ENCODE data around the gene CTPS2. TPM values are rescaled to one million over a fixed set of nuclear protein-coding genes. Genes with fewer than 3 reads are reported as not detected.
"Not testable (repeated sequence)": the region's sequence is repeated elsewhere in the genome, so short reads cannot be mapped to it uniquely, and the experiment has no call there.

The CTPS2 gene
- total and polyA plus RNA-seq, 2 donors from 2014 or later, result 5.9 to 13.7 TPM

GRCh38 chrX:16579517-16579916, 133.0 kb downstream of the CTPS2 start:
- no peak for DNase-seq
- Histone ChIP-seq H3K27me3 (ENCODE audit: control insufficient read depth, insufficient read depth, low read length) (no peaks in the 10 kb centered on the region), H3K4me1 (ENCODE audit: control insufficient read depth in 2 of 3, insufficient read depth in 2 of 3, low read depth in 1 of 3, low read length in 3 of 3) (no peaks in the 10 kb centered on the region), H3K9me3 (ENCODE audit: control insufficient read depth in 2 of 3, insufficient read depth in 1 of 3, low read length in 3 of 3) (peaks cover 0 to 2% (median 0%) of the 10 kb centered on the region in 3 donors), H3K27ac (ENCODE audit: low read depth in 2 of 2, low read length in 2 of 2) (no peak overlapping the region), H3K4me3 (ENCODE audit: low read length in 3 of 3) (no peak overlapping the region), H3K9ac (ENCODE audit: low read length in 3 of 3) (no peak overlapping the region), H3K36me3 (ENCODE audit: control insufficient read depth in 2 of 3, insufficient read depth in 3 of 3, low read length in 3 of 3) (no peaks in the 10 kb centered on the region)
- TF ChIP-seq CTCF (IDR thresholded peaks at IDR 0.05; ENCODE audit: borderline replicate concordance, extremely low read depth, insufficient read depth), result no peak
- FAIRE-seq, result no peak
- intact Hi-C loops (cut with DNase I), result no loop called here

DNA sequence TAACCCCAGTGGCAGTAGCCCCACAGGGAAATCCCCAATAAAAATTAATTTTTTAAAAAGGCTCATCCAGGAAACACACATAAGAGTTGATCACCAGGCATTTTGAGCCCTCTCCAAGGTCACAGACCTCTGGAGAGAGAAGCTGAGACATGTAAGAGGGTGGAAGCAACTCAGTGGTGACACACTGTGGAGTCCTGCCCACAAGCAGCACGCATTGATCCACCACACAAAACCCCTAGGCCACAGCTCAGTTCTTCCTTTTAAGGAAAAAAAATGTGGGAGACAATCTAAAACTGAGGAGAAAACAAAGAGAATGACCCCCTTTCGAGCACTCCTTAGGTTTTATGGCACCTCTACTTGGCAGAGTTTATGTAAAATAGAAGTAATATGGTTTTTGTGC, 134.3 kb downstream of the CTPS2 start:
- Histone ChIP-seq H3K9me3 (ENCODE audit: control insufficient read depth in 2 of 3, insufficient read depth in 1 of 3, low read length in 3 of 3) (peaks cover 0 to 2% (median 0%) of the 10 kb centered on the region in 3 donors), H3K4me3 (ENCODE audit: low read length in 3 of 3) (no peak overlapping the region), H3K36me3 (ENCODE audit: control insufficient read depth in 2 of 3, insufficient read depth in 3 of 3, low read length in 3 of 3) (no peaks in the 10 kb centered on the region), H3K27ac (ENCODE audit: low read depth in 2 of 2, low read length in 2 of 2) (no peak overlapping the region), H3K27me3 (ENCODE audit: control insufficient read depth, insufficient read depth, low read length) (no peaks in the 10 kb centered on the region), H3K9ac (ENCODE audit: low read length in 3 of 3) (no peak overlapping the region), H3K4me1 (ENCODE audit: control insufficient read depth in 2 of 3, insufficient read depth in 2 of 3, low read depth in 1 of 3, low read length in 3 of 3) (no peaks in the 10 kb centered on the region)
- no peak for FAIRE-seq
- no peak for TF ChIP-seq CTCF (IDR thresholded peaks at IDR 0.05; ENCODE audit: borderline replicate concordance, extremely low read depth, insufficient read depth)
- no peak for DNase-seq
- intact Hi-C loops (cut with DNase I), result no loop called here

- Histone ChIP-seq H3K9ac (ENCODE audit: low read length in 3 of 3) (no peak overlapping the region), H3K27ac (ENCODE audit: low read depth in 2 of 2, low read length in 2 of 2) (no peak overlapping the region), H3K27me3 (ENCODE audit: control insufficient read depth, insufficient read depth, low read length) (no peaks in the 10 kb centered on the region), H3K4me3 (ENCODE audit: low read length in 3 of 3) (no peak overlapping the region), H3K9me3 (ENCODE audit: control insufficient read depth in 2 of 3, insufficient read depth in 1 of 3, low read length in 3 of 3) (peaks cover 0 to 2% (median 0%) of the 10 kb centered on the region in 3 donors), H3K4me1 (ENCODE audit: control insufficient read depth in 2 of 3, insufficient read depth in 2 of 3, low read depth in 1 of 3, low read length in 3 of 3) (no peaks in the 10 kb centered on the region), H3K36me3 (ENCODE audit: control insufficient read depth in 2 of 3, insufficient read depth in 3 of 3, low read length in 3 of 3) (no peaks in the 10 kb centered on the region)
- no peak for TF ChIP-seq CTCF (IDR thresholded peaks at IDR 0.05; ENCODE audit: borderline replicate concordance, extremely low read depth, insufficient read depth)
- intact Hi-C loops (cut with DNase I), result no loop called here
- DNase-seq (no peak), FAIRE-seq (no peak)
These were observed 134.9 kb downstream of the CTPS2 start for GRCh38 chrX:16577483-16578029.

DNA sequence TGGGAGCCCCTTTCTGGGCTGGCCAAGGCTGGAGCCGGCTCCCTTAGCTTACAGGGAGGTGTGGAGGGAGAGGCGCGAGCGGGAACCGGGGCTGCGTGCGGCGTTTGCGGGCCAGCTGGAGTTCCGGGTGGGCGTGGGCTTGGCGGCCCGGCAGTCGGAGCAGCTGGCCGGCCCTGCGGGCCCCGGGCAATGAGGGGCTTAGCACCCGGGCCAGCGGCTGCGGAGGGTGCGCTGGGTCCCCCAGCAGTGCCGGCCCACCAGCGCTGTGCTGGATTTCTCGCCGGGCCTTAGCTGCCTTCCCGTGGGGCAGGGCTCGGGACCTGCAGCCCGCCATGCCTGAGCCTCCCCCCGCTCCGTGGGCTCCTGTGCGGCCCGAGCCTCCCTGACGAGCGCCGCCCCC, 137.1 kb downstream of the CTPS2 start:
- H3K9ac ChIP-seq (ENCODE audit: low read length in 3 of 3); H3K27me3 ChIP-seq (ENCODE audit: control insufficient read depth, insufficient read depth, low read length); H3K4me1 ChIP-seq (ENCODE audit: control insufficient read depth in 2 of 3, insufficient read depth in 2 of 3, low read depth in 1 of 3, low read length in 3 of 3); H3K36me3 ChIP-seq (ENCODE audit: control insufficient read depth in 2 of 3, insufficient read depth in 3 of 3, low read length in 3 of 3); intact Hi-C loops (cut with DNase I); H3K27ac ChIP-seq (ENCODE audit: low read depth in 2 of 2, low read length in 2 of 2); DNase-seq; H3K9me3 ChIP-seq (ENCODE audit: control insufficient read depth in 2 of 3, insufficient read depth in 1 of 3, low read length in 3 of 3); FAIRE-seq; H3K4me3 ChIP-seq (ENCODE audit: low read length in 3 of 3): not testable (repeated sequence)

All from kidney (tissue), 14 donors.